K562 (cell line): Measurements from ENCODE around the gene BAIAP2L2. TPM values are rescaled to one million over a fixed set of nuclear protein-coding genes. Genes with fewer than 3 reads are reported as not detected.

Experiments used
- CXXC5 ChIP-seq: fragments of 250-450 bp; sonication (Bioruptor Pico); IDR thresholded peaks from 2 replicates; pipeline ENCODE4 v1.8.0; 2022; ENCODE audit warnings: inconsistent platforms, mild to moderate bottlenecking, moderate library complexity
- EGR1 ChIP-seq: fragments of 450-650 bp; conservative IDR thresholded peaks from 2 replicates; pipeline ENCODE4 v1.6.1; 2017; ENCODE audit warnings: mild to moderate bottlenecking
- HCFC1 ChIP-seq: IDR thresholded peaks from 2 replicates; pipeline ENCODE4 v1.6.1; 2012; ENCODE audit warnings: low read depth, low read length, improper control_type of control experiment
- MYC ChIP-seq, 2 experiments: fragments of 250-450 bp in 1 of 2; sonication (Bioruptor Pico) in 1 of 2; IDR thresholded peaks; 2 replicates each; pipeline versions ENCODE4 v1.5.1 to v1.6.1; 2012 to 2021; ENCODE audit warnings: low read depth in 2 of 2, borderline replicate concordance in 1 of 2, improper control_type of control experiment in 1 of 2, low read length in 1 of 2, mild to moderate bottlenecking in 1 of 2, moderate library complexity in 1 of 2
- NEUROD1 ChIP-seq: fragments of 150-350 bp; IDR thresholded peaks from 2 replicates; pipeline ENCODE4 v1.6.1; 2014; ENCODE audit warnings: borderline replicate concordance, low read length, low read depth; ENCODE audit not compliant: partially characterized antibody
- PURB ChIP-seq: sonication (generic); formaldehyde crosslinking; IDR thresholded peaks from 2 replicates; pipeline ENCODE4 v1.9.0; 2021; ENCODE audit warnings: low read depth, mild to moderate bottlenecking, missing genetic modification reagents
- SAFB ChIP-seq: fragments of 200-400 bp; formaldehyde crosslinking; IDR thresholded peaks from 2 replicates; pipeline ENCODE4 v1.6.1; 2017; ENCODE audit warnings: low read depth, low read length, borderline replicate concordance
- SMC3 ChIP-seq: conservative IDR thresholded peaks from 2 replicates; pipeline ENCODE4 v1.6.1; 2011; ENCODE audit warnings: low read depth, low read length, improper control_type of control experiment; ENCODE audit not compliant: insufficient read depth
- ZBTB7A ChIP-seq: IDR thresholded peaks from 2 replicates; pipeline ENCODE4 v1.6.1; 2011; ENCODE audit warnings: low read depth, mild to moderate bottlenecking, low read length, moderate library complexity, borderline replicate concordance; ENCODE audit not compliant: control insufficient read depth
- ZNF707 ChIP-seq: fragments of 250-450 bp; sonication (Bioruptor Pico); conservative IDR thresholded peaks from 2 replicates; pipeline ENCODE4 v1.8.0; 2022; ENCODE audit warnings: inconsistent platforms, mild to moderate bottlenecking, moderate library complexity
- polyA plus RNA-seq, 8 experiments: library from polyadenylated mRNA; depleted of rRNA in 4 of 8; stranded (reverse) in 5 of 8; unstranded in 3 of 8; fragments of >200 nt; fragmentation: Nextera tagmentation in 2 of 8; fragmentation: Illumina TruSeq in 1 of 8; extraction: Ambion mirVana in 2 of 8; extraction: Trizol in 1 of 8; gene quantifications; 2 replicates each; pipeline versions ENCODE4 v1.2.1 to v1.2.3, GENCODE V29; 2011 to 2014; ENCODE audit warnings: inconsistent platforms in 1 of 8, missing spikeins in 1 of 8
- total RNA-seq, 7 experiments: library from RNA; depleted of rRNA in 6 of 7; stranded (reverse); fragments of >200 nt in 6 of 7; fragmentation: Illumina TruSeq in 2 of 7; extraction: Trizol in 2 of 7; gene quantifications; 2 replicates each; pipeline versions ENCODE4 v1.2.1 to v1.2.3, GENCODE V29; 2011 to 2021; ENCODE audit warnings: low replicate concordance in 1 of 7
- TF ChIP-seq, protein P1 (sequence below), 3 experiments: IDR thresholded peaks in 2 of 3; conservative IDR thresholded peaks in 1 of 3; 2 replicates each; pipeline ENCODE4 v1.5.1; 2011 to 2012; ENCODE audit warnings: low read length in 3 of 3, mild to moderate bottlenecking in 3 of 3, control low read depth in 2 of 3, improper control_type of control experiment in 1 of 3, inconsistent platforms in 1 of 3, low read depth in 1 of 3, mixed read lengths in 1 of 3, moderate library complexity in 1 of 3; ENCODE audit not compliant: insufficient read depth in 2 of 3
- TF ChIP-seq, protein P2 (sequence below): fragments of 250-450 bp; sonication (Bioruptor Pico); IDR thresholded peaks from 2 replicates; pipeline ENCODE4 v1.8.0; 2022; ENCODE audit warnings: inconsistent platforms, mild to moderate bottlenecking, moderate library complexity, borderline replicate concordance
- TF ChIP-seq, protein P3 (sequence below): sonication (generic); formaldehyde crosslinking; IDR thresholded peaks from 2 replicates; pipeline ENCODE4 v1.4.0; 2020; ENCODE audit warnings: mild to moderate bottlenecking, missing genetic modification reagents
- TF ChIP-seq, protein P4 (sequence below): sonication (generic); formaldehyde crosslinking; IDR thresholded peaks from 2 replicates; pipeline ENCODE4 v1.8.1; 2022; ENCODE audit warnings: missing genetic modification reagents

Gene BAIAP2L2
- total and polyA plus RNA-seq, 9 of the 15 experiments (the other 6 are each of a cell fraction or from before 2014, with no cell fraction given): 0.04 to 0.22 (median 0.07) TPM; not detected in 4

DNA sequence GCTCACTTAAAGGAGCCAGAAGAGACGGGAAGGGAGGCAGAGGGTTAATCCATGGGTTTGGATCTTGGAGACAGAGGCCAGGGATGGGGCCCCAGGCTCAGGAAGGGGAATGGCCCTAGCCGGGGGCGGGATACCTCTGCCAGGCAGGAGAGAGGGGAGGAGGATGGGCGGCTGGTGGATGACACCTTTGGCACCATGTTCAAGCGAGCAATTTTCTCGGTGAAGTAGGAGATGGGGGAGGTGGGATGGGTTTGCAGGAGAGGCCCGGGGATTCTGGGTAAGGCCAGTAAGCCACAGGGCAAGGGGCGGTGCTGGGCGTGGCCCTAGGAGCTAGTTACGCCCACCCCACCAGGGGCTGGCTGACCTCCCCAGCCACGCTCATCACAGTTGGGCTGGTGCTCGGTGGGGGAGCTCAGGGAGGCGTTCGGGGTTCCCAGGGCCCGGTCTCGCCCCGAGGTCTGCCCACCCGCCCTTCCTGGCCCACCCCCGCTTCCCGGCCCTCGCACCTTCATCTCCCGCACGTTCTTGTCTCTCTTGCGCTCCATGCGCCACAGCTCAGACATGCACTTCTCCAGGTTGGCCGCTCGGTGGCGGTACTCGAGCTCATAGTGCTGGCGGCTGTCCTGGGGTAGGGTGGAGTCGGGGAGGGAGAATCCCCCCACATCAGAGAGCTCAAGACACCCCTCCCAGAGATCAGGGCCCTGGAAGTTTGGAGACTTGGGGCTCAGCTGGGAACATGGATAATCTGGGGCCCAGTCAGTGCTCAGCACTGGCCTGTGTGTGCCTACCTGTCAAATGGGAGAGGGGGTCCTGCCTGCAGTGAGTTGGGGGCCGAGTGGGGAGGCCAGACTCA is 12.7 kb downstream of the BAIAP2L2 start (continued):
- peak; percentile 49; the same call in 1 of the 2 replicates for TF ChIP-seq SMC3
- TF ChIP-seq, protein P1, sequence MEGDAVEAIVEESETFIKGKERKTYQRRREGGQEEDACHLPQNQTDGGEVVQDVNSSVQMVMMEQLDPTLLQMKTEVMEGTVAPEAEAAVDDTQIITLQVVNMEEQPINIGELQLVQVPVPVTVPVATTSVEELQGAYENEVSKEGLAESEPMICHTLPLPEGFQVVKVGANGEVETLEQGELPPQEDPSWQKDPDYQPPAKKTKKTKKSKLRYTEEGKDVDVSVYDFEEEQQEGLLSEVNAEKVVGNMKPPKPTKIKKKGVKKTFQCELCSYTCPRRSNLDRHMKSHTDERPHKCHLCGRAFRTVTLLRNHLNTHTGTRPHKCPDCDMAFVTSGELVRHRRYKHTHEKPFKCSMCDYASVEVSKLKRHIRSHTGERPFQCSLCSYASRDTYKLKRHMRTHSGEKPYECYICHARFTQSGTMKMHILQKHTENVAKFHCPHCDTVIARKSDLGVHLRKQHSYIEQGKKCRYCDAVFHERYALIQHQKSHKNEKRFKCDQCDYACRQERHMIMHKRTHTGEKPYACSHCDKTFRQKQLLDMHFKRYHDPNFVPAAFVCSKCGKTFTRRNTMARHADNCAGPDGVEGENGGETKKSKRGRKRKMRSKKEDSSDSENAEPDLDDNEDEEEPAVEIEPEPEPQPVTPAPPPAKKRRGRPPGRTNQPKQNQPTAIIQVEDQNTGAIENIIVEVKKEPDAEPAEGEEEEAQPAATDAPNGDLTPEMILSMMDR (IDR thresholded peaks at IDR 0.05 in 2 of 3, conservative IDR thresholded peaks at IDR 0.05 in 1 of 3; ENCODE audit: insufficient read depth in 2 of 3, low read depth in 1 of 3, low read length in 3 of 3): peak; percentile 66 to 87 (median 71)
- no peak for TF ChIP-seq SAFB
- TF ChIP-seq, protein P2, sequence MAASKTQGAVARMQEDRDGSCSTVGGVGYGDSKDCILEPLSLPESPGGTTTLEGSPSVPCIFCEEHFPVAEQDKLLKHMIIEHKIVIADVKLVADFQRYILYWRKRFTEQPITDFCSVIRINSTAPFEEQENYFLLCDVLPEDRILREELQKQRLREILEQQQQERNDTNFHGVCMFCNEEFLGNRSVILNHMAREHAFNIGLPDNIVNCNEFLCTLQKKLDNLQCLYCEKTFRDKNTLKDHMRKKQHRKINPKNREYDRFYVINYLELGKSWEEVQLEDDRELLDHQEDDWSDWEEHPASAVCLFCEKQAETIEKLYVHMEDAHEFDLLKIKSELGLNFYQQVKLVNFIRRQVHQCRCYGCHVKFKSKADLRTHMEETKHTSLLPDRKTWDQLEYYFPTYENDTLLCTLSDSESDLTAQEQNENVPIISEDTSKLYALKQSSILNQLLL: no peak
- no peak for TF ChIP-seq HCFC1
- TF ChIP-seq, protein P3, sequence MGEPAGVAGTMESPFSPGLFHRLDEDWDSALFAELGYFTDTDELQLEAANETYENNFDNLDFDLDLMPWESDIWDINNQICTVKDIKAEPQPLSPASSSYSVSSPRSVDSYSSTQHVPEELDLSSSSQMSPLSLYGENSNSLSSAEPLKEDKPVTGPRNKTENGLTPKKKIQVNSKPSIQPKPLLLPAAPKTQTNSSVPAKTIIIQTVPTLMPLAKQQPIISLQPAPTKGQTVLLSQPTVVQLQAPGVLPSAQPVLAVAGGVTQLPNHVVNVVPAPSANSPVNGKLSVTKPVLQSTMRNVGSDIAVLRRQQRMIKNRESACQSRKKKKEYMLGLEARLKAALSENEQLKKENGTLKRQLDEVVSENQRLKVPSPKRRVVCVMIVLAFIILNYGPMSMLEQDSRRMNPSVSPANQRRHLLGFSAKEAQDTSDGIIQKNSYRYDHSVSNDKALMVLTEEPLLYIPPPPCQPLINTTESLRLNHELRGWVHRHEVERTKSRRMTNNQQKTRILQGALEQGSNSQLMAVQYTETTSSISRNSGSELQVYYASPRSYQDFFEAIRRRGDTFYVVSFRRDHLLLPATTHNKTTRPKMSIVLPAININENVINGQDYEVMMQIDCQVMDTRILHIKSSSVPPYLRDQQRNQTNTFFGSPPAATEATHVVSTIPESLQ (CRISPR knock-in tag): no peak
- peak; percentile 31 for TF ChIP-seq CXXC5 (CRISPR knock-in tag)
- TF ChIP-seq, protein P4, sequence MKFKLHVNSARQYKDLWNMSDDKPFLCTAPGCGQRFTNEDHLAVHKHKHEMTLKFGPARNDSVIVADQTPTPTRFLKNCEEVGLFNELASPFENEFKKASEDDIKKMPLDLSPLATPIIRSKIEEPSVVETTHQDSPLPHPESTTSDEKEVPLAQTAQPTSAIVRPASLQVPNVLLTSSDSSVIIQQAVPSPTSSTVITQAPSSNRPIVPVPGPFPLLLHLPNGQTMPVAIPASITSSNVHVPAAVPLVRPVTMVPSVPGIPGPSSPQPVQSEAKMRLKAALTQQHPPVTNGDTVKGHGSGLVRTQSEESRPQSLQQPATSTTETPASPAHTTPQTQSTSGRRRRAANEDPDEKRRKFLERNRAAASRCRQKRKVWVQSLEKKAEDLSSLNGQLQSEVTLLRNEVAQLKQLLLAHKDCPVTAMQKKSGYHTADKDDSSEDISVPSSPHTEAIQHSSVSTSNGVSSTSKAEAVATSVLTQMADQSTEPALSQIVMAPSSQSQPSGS (CRISPR knock-in tag): no peak
- TF ChIP-seq NEUROD1: no peak
- TF ChIP-seq ZBTB7A: peak; percentile 48; the same call in 1 of the 2 replicates
- no peak for TF ChIP-seq PURB (CRISPR knock-in tag)
- TF ChIP-seq MYC (IDR thresholded peaks at IDR 0.05; ENCODE audit: low read depth, low read length): peak; percentile 45; the same call in 1 of the 2 replicates
- no peak for TF ChIP-seq MYC (CRISPR knock-in tag; IDR thresholded peaks at IDR 0.05; ENCODE audit: borderline replicate concordance, low read depth)
- no peak for TF ChIP-seq ZNF707 (CRISPR knock-in tag)
- TF ChIP-seq EGR1: peak; percentile 60; the same call in 1 of the 2 replicates
